GM20431 (cell line): ENCODE data around the gene EXTL2.
"Not testable (repeated sequence)": the region's sequence is repeated elsewhere in the genome, so short reads cannot be mapped to it uniquely, and the experiment has no call there.

ENCODE experiments used
- in situ Hi-C: fragments of 300-500 bp; cut with MseI, MboI; formaldehyde crosslinking; loops from one replicate; pipeline ENCODE4 v1.15.0; 2020; ENCODE audit warnings: low sequenced_read_pairs; ENCODE audit not compliant: unreplicated experiment

The EXTL2 gene

GRCh38 chr1:100894603-100895539, at the start of gene EXTL2:
Gene EXTL2, minus strand, starts transcription at chr1:100894842. Its CDS starts 6,085 bp downstream, at chr1:100888757.
- in situ Hi-C loops: loop anchor here (25.0 kb wide), 1 partner anchor 1083 kb away; no protein-coding TSS in a partner anchor

GRCh38 chr1:100943533-100943932, 48.9 kb upstream of the EXTL2 start:
- in situ Hi-C loops: no loop called here

- in situ Hi-C loops: no loop called here
Measured at GRCh38 chr1:100942304-100943046, 47.8 kb upstream of the EXTL2 start.

- in situ Hi-C loops: no loop called here
Measured at GRCh38 chr1:100941580-100942216, 47.1 kb upstream of the EXTL2 start.

DNA sequence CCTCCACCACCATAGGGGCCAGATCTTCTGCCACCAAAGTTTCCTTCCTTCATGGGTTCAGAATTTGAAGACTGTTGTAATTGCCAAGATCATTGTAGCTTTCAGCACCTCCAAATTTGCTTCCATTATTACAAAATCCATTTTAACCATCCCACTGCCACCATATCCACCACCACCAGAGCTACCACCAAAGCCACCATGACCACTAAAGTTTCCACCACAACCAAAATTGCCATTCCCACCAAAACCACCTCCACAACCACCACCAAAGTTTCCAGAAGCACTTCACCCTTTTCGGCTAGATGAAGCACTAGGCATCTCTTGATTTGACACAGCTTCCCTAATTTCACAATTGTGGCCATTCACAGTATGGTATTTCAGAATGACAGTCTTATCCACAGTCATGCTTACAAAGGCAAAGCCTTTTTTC, 46.5 kb upstream of the EXTL2 start:
- in situ Hi-C loops: no loop called here

DNA sequence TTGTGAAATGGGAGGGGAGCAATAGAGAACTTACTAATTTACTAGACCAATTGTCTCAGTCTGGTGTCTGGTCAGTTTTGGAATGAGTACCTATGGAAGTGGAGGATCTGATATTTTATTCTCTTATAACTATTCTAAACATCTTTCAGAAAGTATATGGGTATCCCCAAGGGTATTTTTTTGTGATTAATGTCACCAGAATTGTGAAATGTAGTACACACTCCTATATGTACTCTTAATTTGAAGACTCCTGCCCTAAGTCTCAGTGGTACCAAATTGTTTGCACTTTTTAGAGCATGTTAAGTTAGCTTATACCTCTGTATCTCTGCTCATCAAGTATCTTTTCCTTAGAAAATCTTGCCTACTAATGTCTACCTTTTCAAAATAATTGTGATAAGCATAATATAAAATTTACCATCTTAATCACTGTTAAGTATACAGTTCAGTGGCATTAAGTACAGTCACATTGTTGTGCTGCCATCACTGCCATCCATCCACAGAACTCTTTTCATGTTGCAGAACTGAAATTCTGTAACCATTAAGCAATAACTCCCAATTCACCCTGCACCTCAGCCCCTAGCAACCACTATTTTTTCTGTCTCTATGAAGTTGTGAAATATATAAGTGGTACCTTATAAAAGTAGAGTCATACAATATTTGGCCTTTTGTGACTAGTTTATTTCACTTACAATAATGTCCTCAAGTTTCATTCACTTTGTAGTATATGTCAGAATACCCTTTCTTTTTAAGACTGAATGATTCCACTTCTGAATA, 41.7 kb upstream of the EXTL2 start:
- in situ Hi-C loops: no loop called here

GRCh38 chr1:100933555-100933954, 38.9 kb upstream of the EXTL2 start:
- in situ Hi-C loops: not testable (repeated sequence)

- in situ Hi-C loops: no loop called here
Measured at GRCh38 chr1:100931716-100932115, 37.1 kb upstream of the EXTL2 start.

- in situ Hi-C loops: no loop called here
Measured at GRCh38 chr1:100930494-100930893, 35.9 kb upstream of the EXTL2 start.

GRCh38 chr1:100928128-100928527, 33.5 kb upstream of the EXTL2 start:
- in situ Hi-C loops: no loop called here

DNA sequence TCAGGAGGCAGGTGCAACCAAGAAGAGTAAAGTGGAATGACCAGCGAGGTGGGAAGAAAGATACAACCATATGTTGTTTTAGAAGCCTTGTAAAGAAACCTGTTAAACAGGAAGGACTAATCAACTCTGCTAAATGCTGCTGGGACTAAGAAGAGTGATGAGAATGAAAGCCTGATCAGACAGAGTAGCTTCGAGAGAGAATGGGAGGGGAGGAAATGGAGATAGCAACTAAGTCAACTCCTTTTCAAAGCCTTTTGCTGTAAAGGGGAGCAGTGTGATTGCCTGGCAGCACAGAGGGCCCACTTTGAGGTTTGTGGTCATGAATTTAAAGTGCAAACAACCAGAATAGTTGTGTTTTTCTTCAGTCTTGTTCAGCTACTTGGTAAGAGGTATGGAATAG, 32.6 kb upstream of the EXTL2 start:
- in situ Hi-C loops: no loop called here

GRCh38 chr1:100926240-100926639, 31.6 kb upstream of the EXTL2 start:
- in situ Hi-C loops: no loop called here

GRCh38 chr1:100924991-100925390, 30.3 kb upstream of the EXTL2 start:
- in situ Hi-C loops: loop anchor here (25.0 kb wide), 2 partner anchors 212 to 362 kb away; no protein-coding TSS in a partner anchor

GRCh38 chr1:100924212-100924611, 29.6 kb upstream of the EXTL2 start:
- in situ Hi-C loops: loop anchor here (25.0 kb wide), 2 partner anchors 213 to 363 kb away; no protein-coding TSS in a partner anchor

GRCh38 chr1:100921110-100921706, 26.6 kb upstream of the EXTL2 start:
- in situ Hi-C loops: loop anchor here (25.0 kb wide), 2 partner anchors 216 to 366 kb away; no protein-coding TSS in a partner anchor

DNA sequence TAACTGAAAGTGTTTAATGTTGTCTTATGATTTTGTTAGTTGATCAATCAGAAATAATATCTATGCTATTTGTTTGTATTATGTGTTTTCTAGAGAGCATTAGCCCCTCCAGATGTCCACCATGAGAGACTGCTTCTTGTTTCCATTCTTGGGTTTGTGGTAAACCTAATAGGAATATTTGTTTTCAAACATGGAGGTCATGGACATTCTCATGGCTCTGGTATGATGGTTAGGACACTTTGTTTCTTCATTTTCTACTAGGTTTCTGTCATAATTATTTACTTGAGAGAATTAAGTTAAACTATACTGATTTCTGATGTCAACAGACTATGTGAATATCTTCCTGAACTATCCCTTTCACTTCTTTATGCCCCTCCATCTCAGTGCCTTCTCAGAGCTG, 17.4 kb upstream of the EXTL2 start:
- in situ Hi-C loops: loop anchor here (25.0 kb wide), 2 partner anchors 225 to 375 kb away; no protein-coding TSS in a partner anchor

DNA sequence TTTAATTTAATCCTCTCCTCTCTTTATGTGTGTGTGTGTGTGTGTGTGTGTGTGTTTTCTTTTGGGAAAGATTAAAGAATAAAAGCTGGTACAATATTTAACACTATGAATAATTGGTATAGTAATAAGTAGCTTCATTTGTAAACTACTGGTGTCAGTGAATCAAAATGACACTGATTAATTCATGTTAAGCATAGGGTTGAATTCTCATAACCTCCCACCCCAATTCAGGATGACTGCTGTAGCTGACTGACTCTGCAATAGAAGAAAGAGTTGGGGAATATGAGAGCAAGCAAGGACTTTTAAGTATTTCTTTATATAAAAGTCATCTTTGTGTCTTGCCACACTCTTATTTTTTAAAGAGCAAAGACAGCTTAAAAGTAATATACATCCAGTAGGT, 14.4 kb upstream of the EXTL2 start:
- in situ Hi-C loops: loop anchor here (25.0 kb wide), 2 partner anchors 228 to 378 kb away; no protein-coding TSS in a partner anchor

DNA sequence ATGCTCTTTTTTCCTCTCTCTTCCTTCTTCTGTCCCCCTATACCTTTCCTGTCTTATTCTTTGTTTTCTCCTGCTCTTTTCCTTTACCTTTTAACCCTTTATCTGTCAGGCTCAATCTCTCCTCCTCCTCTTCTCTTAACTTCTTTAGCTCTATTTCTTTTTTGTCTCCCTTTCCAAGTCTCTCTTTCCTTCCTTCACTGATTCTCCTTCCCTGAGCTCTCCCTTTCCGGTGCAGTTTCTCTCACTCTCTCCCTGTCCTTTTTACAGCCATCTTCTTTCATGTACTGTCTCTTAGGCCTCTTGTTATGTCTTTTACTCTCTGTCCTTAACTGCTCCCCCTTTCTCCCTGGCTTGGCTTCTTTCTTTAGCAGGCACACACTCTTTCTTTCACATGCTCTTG, 13.2 kb upstream of the EXTL2 start:
- in situ Hi-C loops: loop anchor here (25.0 kb wide), 2 partner anchors 229 to 379 kb away; no protein-coding TSS in a partner anchor

DNA sequence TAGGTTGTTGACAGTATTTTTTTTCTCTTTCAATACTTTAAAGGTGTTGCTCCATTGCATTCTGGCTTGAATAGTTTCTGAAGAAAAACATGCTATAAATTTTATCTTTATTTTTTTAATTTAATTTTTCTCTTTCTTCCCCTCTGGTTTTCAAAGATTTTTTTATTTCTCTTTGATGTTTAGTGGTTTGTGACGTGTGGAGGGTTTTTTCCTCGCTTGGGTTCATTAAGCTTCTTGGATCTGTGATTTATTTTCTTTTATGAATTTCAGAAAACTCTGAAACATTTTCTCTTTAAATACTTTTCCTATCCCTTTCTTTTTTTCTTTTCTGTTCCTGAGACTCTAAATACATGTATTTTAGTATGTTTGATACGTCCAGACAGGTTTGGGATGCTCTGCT, 10.5 kb upstream of the EXTL2 start:
- in situ Hi-C loops: loop anchor here (25.0 kb wide), 2 partner anchors 232 to 382 kb away; no protein-coding TSS in a partner anchor
